ENCODE data around the gene GPR161. TPM values are rescaled to one million over a fixed set of nuclear protein-coding genes. Genes with fewer than 3 reads are reported as not detected.

Gene GPR161
- total and polyA plus RNA-seq, 10 of the 15 experiments (the other 5 are each of a cell fraction or from before 2014, with no cell fraction given): 0.07 to 0.49 (median 0.34) TPM; not detected in 2

DNA sequence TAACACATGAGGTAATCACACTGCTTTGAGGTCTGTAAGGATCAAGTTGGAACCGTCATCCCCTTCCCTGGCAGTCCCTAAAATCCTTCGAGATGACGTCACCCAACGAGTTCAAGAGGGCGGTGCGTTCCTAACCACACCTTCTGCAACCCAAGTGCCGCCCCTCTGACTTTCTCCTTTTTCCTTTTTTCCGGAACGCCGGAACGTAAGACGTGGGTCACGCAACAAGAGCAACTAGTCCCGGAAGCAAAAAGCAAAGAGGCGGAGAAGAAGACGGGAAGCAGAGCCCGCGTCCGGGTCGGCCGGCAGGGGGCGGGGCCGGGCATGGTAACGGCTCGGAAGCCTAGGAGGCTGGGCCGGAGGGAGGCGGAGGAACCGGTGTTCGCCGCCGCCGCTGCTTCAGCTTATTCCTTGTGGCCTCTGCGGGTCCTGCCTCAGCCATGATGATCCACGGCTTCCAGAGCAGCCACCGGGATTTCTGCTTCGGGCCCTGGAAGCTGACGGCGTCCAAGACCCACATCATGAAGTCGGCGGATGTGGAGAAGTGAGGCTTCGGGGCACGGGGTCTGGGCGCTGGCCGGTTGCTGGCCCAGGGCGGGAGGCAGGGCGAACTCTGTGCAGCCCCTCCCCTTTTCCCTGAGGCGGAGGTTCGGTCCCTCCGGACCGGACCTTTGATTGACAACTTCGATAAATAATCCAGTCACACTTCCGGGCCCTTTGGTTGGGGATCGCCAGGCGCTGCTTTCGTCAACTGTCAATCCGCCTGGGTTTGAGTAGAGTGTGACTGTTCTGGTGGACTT is 42.1 kb upstream of the GPR161 start, which contains the start of gene TIPRL (continued):
- TF ChIP-seq, protein P1, sequence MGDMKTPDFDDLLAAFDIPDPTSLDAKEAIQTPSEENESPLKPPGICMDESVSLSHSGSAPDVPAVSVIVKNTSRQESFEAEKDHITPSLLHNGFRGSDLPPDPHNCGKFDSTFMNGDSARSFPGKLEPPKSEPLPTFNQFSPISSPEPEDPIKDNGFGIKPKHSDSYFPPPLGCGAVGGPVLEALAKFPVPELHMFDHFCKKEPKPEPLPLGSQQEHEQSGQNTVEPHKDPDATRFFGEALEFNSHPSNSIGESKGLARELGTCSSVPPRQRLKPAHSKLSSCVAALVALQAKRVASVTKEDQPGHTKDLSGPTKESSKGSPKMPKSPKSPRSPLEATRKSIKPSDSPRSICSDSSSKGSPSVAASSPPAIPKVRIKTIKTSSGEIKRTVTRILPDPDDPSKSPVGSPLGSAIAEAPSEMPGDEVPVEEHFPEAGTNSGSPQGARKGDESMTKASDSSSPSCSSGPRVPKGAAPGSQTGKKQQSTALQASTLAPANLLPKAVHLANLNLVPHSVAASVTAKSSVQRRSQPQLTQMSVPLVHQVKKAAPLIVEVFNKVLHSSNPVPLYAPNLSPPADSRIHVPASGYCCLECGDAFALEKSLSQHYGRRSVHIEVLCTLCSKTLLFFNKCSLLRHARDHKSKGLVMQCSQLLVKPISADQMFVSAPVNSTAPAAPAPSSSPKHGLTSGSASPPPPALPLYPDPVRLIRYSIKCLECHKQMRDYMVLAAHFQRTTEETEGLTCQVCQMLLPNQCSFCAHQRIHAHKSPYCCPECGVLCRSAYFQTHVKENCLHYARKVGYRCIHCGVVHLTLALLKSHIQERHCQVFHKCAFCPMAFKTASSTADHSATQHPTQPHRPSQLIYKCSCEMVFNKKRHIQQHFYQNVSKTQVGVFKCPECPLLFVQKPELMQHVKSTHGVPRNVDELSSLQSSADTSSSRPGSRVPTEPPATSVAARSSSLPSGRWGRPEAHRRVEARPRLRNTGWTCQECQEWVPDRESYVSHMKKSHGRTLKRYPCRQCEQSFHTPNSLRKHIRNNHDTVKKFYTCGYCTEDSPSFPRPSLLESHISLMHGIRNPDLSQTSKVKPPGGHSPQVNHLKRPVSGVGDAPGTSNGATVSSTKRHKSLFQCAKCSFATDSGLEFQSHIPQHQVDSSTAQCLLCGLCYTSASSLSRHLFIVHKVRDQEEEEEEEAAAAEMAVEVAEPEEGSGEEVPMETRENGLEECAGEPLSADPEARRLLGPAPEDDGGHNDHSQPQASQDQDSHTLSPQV (IDR thresholded peaks at IDR 0.05): no peak
- TF ChIP-seq SREBF1 (IDR thresholded peaks at IDR 0.05; ENCODE audit: low read length): peak; percentile 65
- TF ChIP-seq, protein P2, sequence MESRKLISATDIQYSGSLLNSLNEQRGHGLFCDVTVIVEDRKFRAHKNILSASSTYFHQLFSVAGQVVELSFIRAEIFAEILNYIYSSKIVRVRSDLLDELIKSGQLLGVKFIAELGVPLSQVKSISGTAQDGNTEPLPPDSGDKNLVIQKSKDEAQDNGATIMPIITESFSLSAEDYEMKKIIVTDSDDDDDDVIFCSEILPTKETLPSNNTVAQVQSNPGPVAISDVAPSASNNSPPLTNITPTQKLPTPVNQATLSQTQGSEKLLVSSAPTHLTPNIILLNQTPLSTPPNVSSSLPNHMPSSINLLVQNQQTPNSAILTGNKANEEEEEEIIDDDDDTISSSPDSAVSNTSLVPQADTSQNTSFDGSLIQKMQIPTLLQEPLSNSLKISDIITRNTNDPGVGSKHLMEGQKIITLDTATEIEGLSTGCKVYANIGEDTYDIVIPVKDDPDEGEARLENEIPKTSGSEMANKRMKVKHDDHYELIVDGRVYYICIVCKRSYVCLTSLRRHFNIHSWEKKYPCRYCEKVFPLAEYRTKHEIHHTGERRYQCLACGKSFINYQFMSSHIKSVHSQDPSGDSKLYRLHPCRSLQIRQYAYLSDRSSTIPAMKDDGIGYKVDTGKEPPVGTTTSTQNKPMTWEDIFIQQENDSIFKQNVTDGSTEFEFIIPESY (IDR thresholded peaks at IDR 0.05): no peak
- no peak for TF ChIP-seq FOXM1 (IDR thresholded peaks at IDR 0.05; ENCODE audit: low read depth, low read length)
- TF ChIP-seq, protein P3, sequence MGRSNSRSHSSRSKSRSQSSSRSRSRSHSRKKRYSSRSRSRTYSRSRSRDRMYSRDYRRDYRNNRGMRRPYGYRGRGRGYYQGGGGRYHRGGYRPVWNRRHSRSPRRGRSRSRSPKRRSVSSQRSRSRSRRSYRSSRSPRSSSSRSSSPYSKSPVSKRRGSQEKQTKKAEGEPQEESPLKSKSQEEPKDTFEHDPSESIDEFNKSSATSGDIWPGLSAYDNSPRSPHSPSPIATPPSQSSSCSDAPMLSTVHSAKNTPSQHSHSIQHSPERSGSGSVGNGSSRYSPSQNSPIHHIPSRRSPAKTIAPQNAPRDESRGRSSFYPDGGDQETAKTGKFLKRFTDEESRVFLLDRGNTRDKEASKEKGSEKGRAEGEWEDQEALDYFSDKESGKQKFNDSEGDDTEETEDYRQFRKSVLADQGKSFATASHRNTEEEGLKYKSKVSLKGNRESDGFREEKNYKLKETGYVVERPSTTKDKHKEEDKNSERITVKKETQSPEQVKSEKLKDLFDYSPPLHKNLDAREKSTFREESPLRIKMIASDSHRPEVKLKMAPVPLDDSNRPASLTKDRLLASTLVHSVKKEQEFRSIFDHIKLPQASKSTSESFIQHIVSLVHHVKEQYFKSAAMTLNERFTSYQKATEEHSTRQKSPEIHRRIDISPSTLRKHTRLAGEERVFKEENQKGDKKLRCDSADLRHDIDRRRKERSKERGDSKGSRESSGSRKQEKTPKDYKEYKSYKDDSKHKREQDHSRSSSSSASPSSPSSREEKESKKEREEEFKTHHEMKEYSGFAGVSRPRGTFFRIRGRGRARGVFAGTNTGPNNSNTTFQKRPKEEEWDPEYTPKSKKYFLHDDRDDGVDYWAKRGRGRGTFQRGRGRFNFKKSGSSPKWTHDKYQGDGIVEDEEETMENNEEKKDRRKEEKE (IDR thresholded peaks at IDR 0.05): no peak
- TF ChIP-seq, protein P4, sequence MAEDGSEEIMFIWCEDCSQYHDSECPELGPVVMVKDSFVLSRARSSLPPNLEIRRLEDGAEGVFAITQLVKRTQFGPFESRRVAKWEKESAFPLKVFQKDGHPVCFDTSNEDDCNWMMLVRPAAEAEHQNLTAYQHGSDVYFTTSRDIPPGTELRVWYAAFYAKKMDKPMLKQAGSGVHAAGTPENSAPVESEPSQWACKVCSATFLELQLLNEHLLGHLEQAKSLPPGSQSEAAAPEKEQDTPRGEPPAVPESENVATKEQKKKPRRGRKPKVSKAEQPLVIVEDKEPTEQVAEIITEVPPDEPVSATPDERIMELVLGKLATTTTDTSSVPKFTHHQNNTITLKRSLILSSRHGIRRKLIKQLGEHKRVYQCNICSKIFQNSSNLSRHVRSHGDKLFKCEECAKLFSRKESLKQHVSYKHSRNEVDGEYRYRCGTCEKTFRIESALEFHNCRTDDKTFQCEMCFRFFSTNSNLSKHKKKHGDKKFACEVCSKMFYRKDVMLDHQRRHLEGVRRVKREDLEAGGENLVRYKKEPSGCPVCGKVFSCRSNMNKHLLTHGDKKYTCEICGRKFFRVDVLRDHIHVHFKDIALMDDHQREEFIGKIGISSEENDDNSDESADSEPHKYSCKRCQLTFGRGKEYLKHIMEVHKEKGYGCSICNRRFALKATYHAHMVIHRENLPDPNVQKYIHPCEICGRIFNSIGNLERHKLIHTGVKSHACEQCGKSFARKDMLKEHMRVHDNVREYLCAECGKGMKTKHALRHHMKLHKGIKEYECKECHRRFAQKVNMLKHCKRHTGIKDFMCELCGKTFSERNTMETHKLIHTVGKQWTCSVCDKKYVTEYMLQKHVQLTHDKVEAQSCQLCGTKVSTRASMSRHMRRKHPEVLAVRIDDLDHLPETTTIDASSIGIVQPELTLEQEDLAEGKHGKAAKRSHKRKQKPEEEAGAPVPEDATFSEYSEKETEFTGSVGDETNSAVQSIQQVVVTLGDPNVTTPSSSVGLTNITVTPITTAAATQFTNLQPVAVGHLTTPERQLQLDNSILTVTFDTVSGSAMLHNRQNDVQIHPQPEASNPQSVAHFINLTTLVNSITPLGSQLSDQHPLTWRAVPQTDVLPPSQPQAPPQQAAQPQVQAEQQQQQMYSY (CRISPR knock-in tag; IDR thresholded peaks at IDR 0.05): peak; percentile 80
- TF ChIP-seq SMC3 (IDR thresholded peaks at IDR 0.05; ENCODE audit: borderline replicate concordance, low read length): no peak; the same call in 1 of the 2 replicates
- peak; percentile 72 for TF ChIP-seq RUNX3 (IDR thresholded peaks at IDR 0.05; ENCODE audit: low read length)
- peak; percentile 22 to 35; a peak in 2 of 3 replicates for TF ChIP-seq EGR1 (IDR thresholded peaks at IDR 0.05; ENCODE audit: borderline replicate concordance in 1 of 2, low read depth in 2 of 2, low read length in 2 of 2)
- 0 out of 2 replicates have a peak, but pooled peaks have one; percentile 24 for TF ChIP-seq TCF12 (IDR thresholded peaks at IDR 0.05; ENCODE audit: low read depth, low read length)
- TF ChIP-seq TAF1 (IDR thresholded peaks at IDR 0.05; ENCODE audit: borderline replicate concordance, low read depth, low read length): peak; percentile 52; the same call in 1 of the 2 replicates
- TF ChIP-seq, protein P5, sequence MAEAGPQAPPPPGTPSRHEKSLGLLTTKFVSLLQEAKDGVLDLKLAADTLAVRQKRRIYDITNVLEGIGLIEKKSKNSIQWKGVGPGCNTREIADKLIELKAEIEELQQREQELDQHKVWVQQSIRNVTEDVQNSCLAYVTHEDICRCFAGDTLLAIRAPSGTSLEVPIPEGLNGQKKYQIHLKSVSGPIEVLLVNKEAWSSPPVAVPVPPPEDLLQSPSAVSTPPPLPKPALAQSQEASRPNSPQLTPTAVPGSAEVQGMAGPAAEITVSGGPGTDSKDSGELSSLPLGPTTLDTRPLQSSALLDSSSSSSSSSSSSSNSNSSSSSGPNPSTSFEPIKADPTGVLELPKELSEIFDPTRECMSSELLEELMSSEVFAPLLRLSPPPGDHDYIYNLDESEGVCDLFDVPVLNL (IDR thresholded peaks at IDR 0.05; ENCODE audit: low read depth, low read length): 0 out of 2 replicates have a peak, but pooled peaks have one; percentile 20
